D721Med (cell line): ENCODE measurements around the gene SCD5.

Source experiments
- DNase-seq: peaks from one replicate; pipeline ENCODE4 v3.0.0; 2011; ENCODE audit warnings: low spot score; ENCODE audit not compliant: insufficient read length
- FAIRE-seq: peaks from 2 replicates; lab custom pipeline; 2011; peaks lifted over from hg19 to GRCh38; lab: Jason Lieb, UNC
- TF ChIP-seq, protein P1 (sequence below): IDR thresholded peaks from 2 replicates; pipeline ENCODE4 v1.5.1; 2012; ENCODE audit warnings: mild to moderate bottlenecking, control low read depth; ENCODE audit not compliant: insufficient read depth; ENCODE audit errors: missing control alignments

Gene SCD5

DNA sequence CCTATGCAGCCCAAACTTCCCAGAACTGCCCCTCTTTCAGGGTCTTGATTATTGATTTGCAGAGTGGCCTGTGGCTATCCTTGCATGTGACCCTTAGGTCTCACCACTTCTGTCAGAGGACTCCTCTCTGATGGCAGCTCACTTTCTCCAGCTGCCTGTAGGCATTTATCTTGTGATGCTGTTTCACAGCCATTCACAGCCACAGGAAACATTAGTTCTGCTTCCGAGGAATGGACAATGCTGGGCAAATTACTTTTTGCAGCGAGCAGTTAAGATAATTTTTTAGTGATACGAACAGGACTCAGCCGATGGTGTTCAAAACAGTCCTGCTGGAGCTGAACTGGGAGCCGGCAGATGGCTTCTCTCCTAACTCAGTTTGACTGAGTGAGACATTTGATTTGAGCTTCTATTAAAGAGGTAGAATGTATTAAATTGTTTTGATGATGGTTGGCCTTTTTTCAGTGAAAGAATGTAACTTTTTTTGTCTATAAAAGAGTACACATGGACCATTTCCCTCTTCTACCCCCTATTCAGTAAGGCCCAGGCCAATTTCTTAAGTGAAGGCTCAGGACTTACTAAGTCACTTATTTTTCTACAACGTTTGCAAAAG lies 178.4 kb downstream of the SCD5 start:
- FAIRE-seq (no peak), DNase-seq (no peak)
- TF ChIP-seq, protein P1, sequence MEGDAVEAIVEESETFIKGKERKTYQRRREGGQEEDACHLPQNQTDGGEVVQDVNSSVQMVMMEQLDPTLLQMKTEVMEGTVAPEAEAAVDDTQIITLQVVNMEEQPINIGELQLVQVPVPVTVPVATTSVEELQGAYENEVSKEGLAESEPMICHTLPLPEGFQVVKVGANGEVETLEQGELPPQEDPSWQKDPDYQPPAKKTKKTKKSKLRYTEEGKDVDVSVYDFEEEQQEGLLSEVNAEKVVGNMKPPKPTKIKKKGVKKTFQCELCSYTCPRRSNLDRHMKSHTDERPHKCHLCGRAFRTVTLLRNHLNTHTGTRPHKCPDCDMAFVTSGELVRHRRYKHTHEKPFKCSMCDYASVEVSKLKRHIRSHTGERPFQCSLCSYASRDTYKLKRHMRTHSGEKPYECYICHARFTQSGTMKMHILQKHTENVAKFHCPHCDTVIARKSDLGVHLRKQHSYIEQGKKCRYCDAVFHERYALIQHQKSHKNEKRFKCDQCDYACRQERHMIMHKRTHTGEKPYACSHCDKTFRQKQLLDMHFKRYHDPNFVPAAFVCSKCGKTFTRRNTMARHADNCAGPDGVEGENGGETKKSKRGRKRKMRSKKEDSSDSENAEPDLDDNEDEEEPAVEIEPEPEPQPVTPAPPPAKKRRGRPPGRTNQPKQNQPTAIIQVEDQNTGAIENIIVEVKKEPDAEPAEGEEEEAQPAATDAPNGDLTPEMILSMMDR, result no peak

- DNase-seq, result no peak
- TF ChIP-seq, protein P1, result no peak
- FAIRE-seq, result no peak
These were observed 180.4 kb downstream of the SCD5 start for GRCh38 chr4:82618103-82618720.

DNA sequence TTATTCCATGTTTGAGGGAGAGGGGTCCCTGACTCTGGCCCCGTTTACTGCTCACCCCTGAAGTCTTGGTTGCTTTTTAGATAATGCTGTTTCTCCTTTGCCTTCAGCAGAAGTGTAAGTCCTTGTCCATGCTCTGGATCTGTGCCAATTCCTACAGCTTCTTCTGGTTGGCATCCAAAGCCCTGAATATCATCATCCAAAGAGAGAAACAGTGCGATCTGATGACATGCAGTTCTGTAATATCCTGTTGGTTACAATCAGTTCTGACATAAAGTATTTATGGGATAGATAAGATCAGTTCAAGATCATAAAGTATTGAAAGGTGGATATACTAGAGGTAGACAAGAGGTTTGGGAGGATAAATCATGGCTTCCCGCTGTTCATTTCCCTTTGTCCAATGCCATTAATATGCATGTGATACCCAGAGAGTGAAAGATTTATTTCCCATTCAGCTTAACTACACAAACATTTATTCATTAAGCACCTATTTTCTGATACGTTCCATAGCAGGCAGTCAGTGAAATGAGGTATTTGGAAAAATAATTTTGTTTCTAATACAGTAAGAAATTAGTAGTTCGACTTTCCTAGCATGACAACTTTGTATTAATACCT lies 183.7 kb downstream of the SCD5 start:
- DNase-seq (no peak), FAIRE-seq (no peak)
- TF ChIP-seq, protein P1, result no peak

DNA sequence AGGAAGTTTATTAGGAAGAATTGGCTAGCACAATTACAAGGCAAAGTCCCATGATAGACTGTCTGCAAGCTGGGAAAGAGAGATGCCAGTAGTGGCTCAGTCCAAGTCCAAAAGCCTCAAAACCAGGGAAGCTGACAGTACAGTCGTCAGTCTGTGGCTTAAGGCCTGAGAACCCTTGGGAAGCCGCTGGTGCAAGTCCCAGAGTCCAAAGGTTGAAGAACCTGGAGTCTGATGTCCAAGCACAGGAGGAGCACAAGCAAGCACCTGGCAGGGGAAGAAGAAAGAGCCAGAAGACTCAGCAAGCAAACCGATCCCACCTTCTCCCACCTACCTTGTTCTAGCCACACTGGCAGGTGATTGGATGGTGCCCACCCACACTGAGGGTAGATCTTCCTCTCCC lies 185.5 kb downstream of the SCD5 start:
- FAIRE-seq (no peak), DNase-seq (no peak)
- TF ChIP-seq, protein P1, result no peak

DNA sequence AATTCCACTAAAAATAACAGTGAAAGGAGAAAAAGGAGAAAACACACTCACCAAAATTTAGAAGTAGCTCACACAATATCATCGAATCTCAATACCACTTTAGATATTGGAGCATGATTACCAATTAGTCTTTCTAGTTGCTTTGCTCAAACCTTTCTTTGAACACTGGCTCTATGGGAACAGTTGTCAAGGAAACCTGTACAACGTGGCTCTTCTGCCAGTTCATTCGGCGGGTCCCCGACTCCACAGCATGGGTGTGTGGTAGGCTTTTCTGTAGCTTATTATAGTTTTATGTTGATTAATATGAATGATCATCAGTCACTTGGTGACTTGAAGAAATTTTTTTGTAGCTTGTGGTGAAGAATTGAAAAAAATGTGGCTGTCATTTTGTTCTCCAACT lies 186.6 kb downstream of the SCD5 start:
- no peak for FAIRE-seq
- TF ChIP-seq, protein P1, result no peak

GRCh38 chr4:82611527-82611926 lies 187.1 kb downstream of the SCD5 start:
- no peak for FAIRE-seq
- TF ChIP-seq, protein P1, result no peak
- DNase-seq, result no peak

More for the DNA sequence above, 186.6 kb downstream of the SCD5 start:
- DNase-seq, result no peak

DNA sequence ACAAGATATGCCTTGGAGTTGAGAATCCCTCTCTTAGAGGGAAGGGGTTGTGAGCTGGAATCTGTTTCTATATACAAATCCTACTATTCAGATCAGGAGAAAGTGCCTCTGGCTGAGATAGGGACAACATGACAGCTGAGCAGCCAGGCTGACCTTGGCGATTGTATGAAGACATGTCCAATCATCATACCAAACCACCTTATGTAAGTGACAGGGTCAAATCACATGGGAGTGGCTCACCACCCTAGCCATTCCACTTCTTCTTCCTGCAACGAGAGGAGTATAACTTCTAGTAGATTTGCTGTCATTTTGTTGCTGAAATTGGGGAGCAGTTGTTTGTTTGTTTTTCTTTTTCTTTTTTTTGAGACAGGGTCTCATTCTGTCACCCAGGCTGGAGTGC lies 188.6 kb downstream of the SCD5 start:
- FAIRE-seq (no peak), DNase-seq (no peak)
- TF ChIP-seq, protein P1, result no peak
